ENCODE results near the gene CDH4.

DNA sequence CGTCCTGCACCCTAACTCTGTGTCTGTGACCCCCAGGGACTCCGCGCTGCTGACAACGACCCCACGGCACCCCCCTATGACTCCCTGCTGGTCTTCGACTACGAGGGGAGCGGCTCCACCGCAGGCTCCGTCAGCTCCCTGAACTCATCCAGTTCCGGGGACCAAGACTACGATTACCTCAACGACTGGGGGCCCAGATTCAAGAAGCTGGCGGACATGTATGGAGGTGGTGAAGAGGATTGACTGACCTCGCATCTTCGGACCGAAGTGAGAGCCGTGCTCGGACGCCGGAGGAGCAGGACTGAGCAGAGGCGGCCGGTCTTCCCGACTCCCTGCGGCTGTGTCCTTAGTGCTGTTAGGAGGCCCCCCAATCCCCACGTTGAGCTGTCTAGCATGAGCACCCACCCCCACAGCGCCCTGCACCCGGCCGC lies 684.7 kb downstream of the CDH4 start:
- TF ChIP-seq CTCF (tag by site-specific recombination; IDR thresholded peaks at IDR 0.05) (no peak), ZSCAN23 (tag by site-specific recombination; IDR thresholded peaks at IDR 0.05) (no peak)
- TF ChIP-seq, protein P1, sequence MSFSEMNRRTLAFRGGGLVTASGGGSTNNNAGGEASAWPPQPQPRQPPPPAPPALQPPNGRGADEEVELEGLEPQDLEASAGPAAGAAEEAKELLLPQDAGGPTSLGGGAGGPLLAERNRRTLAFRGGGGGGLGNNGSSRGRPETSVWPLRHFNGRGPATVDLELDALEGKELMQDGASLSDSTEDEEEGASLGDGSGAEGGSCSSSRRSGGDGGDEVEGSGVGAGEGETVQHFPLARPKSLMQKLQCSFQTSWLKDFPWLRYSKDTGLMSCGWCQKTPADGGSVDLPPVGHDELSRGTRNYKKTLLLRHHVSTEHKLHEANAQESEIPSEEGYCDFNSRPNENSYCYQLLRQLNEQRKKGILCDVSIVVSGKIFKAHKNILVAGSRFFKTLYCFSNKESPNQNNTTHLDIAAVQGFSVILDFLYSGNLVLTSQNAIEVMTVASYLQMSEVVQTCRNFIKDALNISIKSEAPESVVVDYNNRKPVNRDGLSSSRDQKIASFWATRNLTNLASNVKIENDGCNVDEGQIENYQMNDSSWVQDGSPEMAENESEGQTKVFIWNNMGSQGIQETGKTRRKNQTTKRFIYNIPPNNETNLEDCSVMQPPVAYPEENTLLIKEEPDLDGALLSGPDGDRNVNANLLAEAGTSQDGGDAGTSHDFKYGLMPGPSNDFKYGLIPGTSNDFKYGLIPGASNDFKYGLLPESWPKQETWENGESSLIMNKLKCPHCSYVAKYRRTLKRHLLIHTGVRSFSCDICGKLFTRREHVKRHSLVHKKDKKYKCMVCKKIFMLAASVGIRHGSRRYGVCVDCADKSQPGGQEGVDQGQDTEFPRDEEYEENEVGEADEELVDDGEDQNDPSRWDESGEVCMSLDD (tag by site-specific recombination; IDR thresholded peaks at IDR 0.05), result no peak
